ENCODE measurements around the gene AKT3. TPM values are rescaled to one million over a fixed set of nuclear protein-coding genes. Genes with fewer than 3 reads are reported as not detected.

The AKT3 gene
- total RNA-seq, 1 donor from 2014 or later: 20.6 TPM

GRCh38 chr1:243535014-243535413 is 315.0 kb downstream of the AKT3 start:
- Histone ChIP-seq H3K27ac (replicated peaks) (no peak overlapping the region), H3K9me3 (replicated peaks) (no peaks in the 10 kb centered on the region), H3K27me3 (ENCODE audit: low read depth) (no peaks in the 10 kb centered on the region), H3K4me3 (no peak overlapping the region), H3K4me1 (no peaks in the 10 kb centered on the region), H3K36me3 (no peaks in the 10 kb centered on the region)
- no peak for DNase-seq
- intact Hi-C loops (cut with micrococcal nuclease): no loop called here
- TF ChIP-seq CTCF (IDR thresholded peaks at IDR 0.05; ENCODE audit: borderline replicate concordance): no peak

GRCh38 chr1:243529512-243529911 is 320.5 kb downstream of the AKT3 start:
- Histone ChIP-seq H3K36me3 (no peaks in the 10 kb centered on the region), H3K4me1 (no peaks in the 10 kb centered on the region), H3K4me3 (no peak overlapping the region), H3K27me3 (ENCODE audit: low read depth) (no peaks in the 10 kb centered on the region), H3K9me3 (replicated peaks) (peaks cover 10% of the 10 kb centered on the region), H3K27ac (replicated peaks) (no peak overlapping the region)
- intact Hi-C loops (cut with micrococcal nuclease): no loop called here
- no peak for DNase-seq
- no peak for TF ChIP-seq CTCF (IDR thresholded peaks at IDR 0.05; ENCODE audit: borderline replicate concordance)

- Histone ChIP-seq H3K9me3 (replicated peaks) (peaks cover 10% of the 10 kb centered on the region), H3K27ac (replicated peaks) (no peak overlapping the region), H3K27me3 (ENCODE audit: low read depth) (no peaks in the 10 kb centered on the region), H3K4me1 (no peaks in the 10 kb centered on the region), H3K4me3 (no peak overlapping the region), H3K36me3 (no peaks in the 10 kb centered on the region)
- DNase-seq: no peak
- intact Hi-C loops (cut with micrococcal nuclease): no loop called here
- no peak for TF ChIP-seq CTCF (IDR thresholded peaks at IDR 0.05; ENCODE audit: borderline replicate concordance)
Measured at GRCh38 chr1:243528459-243529121, 321.5 kb downstream of the AKT3 start.

GRCh38 chr1:243526180-243526579 is 323.9 kb downstream of the AKT3 start:
- intact Hi-C loops (cut with micrococcal nuclease): no loop called here
- Histone ChIP-seq H3K27ac (replicated peaks) (no peak overlapping the region), H3K4me1 (no peaks in the 10 kb centered on the region), H3K9me3 (replicated peaks) (peaks cover 10% of the 10 kb centered on the region), H3K36me3 (no peaks in the 10 kb centered on the region), H3K27me3 (ENCODE audit: low read depth) (no peaks in the 10 kb centered on the region), H3K4me3 (no peak overlapping the region)
- no peak for TF ChIP-seq CTCF (IDR thresholded peaks at IDR 0.05; ENCODE audit: borderline replicate concordance)
- DNase-seq: no peak

- intact Hi-C loops (cut with micrococcal nuclease): no loop called here
- Histone ChIP-seq H3K36me3 (no peaks in the 10 kb centered on the region), H3K27me3 (ENCODE audit: low read depth) (no peaks in the 10 kb centered on the region), H3K4me1 (no peaks in the 10 kb centered on the region), H3K27ac (replicated peaks) (no peak overlapping the region), H3K4me3 (no peak overlapping the region), H3K9me3 (replicated peaks) (peaks cover 10% of the 10 kb centered on the region)
- no peak for DNase-seq
- TF ChIP-seq CTCF (IDR thresholded peaks at IDR 0.05; ENCODE audit: borderline replicate concordance): no peak
Measured at GRCh38 chr1:243525085-243525487, 325.0 kb downstream of the AKT3 start.
